IMR-90 (cell line): ENCODE results near the gene SYCP2. TPM values are rescaled to one million over a fixed set of nuclear protein-coding genes. Genes with fewer than 3 reads are reported as not detected.

Experiments
- ATAC-seq: fragments of 200-7000 bp; cut with Tn5 transposase; 2 replicates; pipeline ENCODE4 v1.9.1; 2020; ENCODE audit warnings: low read depth, mild to moderate bottlenecking, moderate library complexity
- BruUV-seq: library from RNA; stranded (reverse); fragments of 400-500 nt; replicated peaks from 2 replicates; lab custom pipeline; 2021; lab: Mats Ljungman, UMichigan
- CTCF ChIA-PET: fragments of 300-600 bp; formaldehyde crosslinking; extraction: SDS; loops from one replicate; lab custom pipeline; 2021; ENCODE audit warnings: antibody characterized with exemption; lab: Yijun Ruan, JAX
- POLR2A ChIA-PET: fragments of 300-600 bp; sonication (Branson Sonifier 250); formaldehyde crosslinking; loops from one replicate; lab custom pipeline; 2022; ENCODE audit warnings: antibody characterized with exemption; ENCODE audit not compliant: unreplicated experiment; lab: Charles Lee
- DNase-seq: peaks from one replicate; pipeline ENCODE4 v3.0.0; 2013
- H2AFZ ChIP-seq: replicated peaks from 2 replicates; pipeline ENCODE3; 2013; ENCODE audit warnings: low read length, mild to moderate bottlenecking; ENCODE audit not compliant: poor library complexity
- H2AK5ac ChIP-seq: 2 replicates; pipeline ENCODE4 v1.6.1; 2013; ENCODE audit warnings: low read depth, low read length, inconsistent platforms
- H2AK9ac ChIP-seq: replicated peaks from 2 replicates; pipeline ENCODE3; 2013; ENCODE audit warnings: mild to moderate bottlenecking, low read depth, low read length, moderate library complexity; ENCODE audit not compliant: poor library complexity
- H2BK120ac ChIP-seq: 2 replicates; pipeline ENCODE4 v1.6.1; 2013; ENCODE audit warnings: low read depth, low read length, inconsistent platforms
- H2BK15ac ChIP-seq: 3 replicates; pipeline ENCODE4 v1.6.1; 2013; ENCODE audit warnings: low read depth, low read length, inconsistent platforms
- H2BK20ac ChIP-seq: 2 replicates; pipeline ENCODE4 v1.6.1; 2013; ENCODE audit warnings: low read depth, mild to moderate bottlenecking, inconsistent platforms, low read length, moderate library complexity
- H2BK5ac ChIP-seq: 2 replicates; pipeline ENCODE4 v1.6.1; 2013; ENCODE audit warnings: mild to moderate bottlenecking, low read depth, low read length, inconsistent platforms; ENCODE audit not compliant: poor library complexity, severe bottlenecking
- H3K14ac ChIP-seq: replicated peaks from 2 replicates; pipeline ENCODE4 v1.6.1; 2013; ENCODE audit warnings: low read depth, low read length, inconsistent platforms
- H3K18ac ChIP-seq: 2 replicates; pipeline ENCODE4 v1.6.1; 2013; ENCODE audit warnings: low read depth, low read length, control low read depth
- H3K23ac ChIP-seq: 2 replicates; pipeline ENCODE4 v1.6.1; 2013; ENCODE audit warnings: low read depth, low read length, inconsistent platforms
- H3K27ac ChIP-seq: 2 replicates; pipeline ENCODE4 v1.5.1; 2013; ENCODE audit warnings: mild to moderate bottlenecking, control low read depth, low read length; ENCODE audit not compliant: insufficient read depth
- H3K27me3 ChIP-seq: 2 replicates; pipeline ENCODE4 v1.6.1; 2013; ENCODE audit warnings: low read length; ENCODE audit not compliant: control insufficient read depth, insufficient read depth
- H3K36me3 ChIP-seq: 2 replicates; pipeline ENCODE4 v1.6.1; 2013; ENCODE audit warnings: low read length, mixed read lengths; ENCODE audit not compliant: control insufficient read depth, insufficient read depth
- H3K4ac ChIP-seq: 2 replicates; pipeline ENCODE4 v1.6.1; 2013; ENCODE audit warnings: low read depth, low read length, inconsistent platforms
- H3K4me1 ChIP-seq: 2 replicates; pipeline ENCODE4 v1.6.1; 2013; ENCODE audit warnings: low read length, mixed read lengths; ENCODE audit not compliant: control insufficient read depth, insufficient read depth
- H3K4me2 ChIP-seq: 2 replicates; pipeline ENCODE4 v1.6.1; 2013; ENCODE audit warnings: low read depth, mild to moderate bottlenecking, control low read depth, low read length, moderate library complexity
- H3K4me3 ChIP-seq: 2 replicates; pipeline ENCODE4 v1.5.1; 2013; ENCODE audit warnings: low read depth, mild to moderate bottlenecking, control low read depth, low read length, moderate library complexity; ENCODE audit not compliant: insufficient read depth
- H3K56ac ChIP-seq: 2 replicates; pipeline ENCODE4 v1.6.1; 2013; ENCODE audit warnings: low read length, inconsistent platforms; ENCODE audit not compliant: insufficient read depth; ENCODE audit errors: extremely low read depth
- H3K79me1 ChIP-seq, 2 experiments: 2 replicates each; pipeline ENCODE4 v1.6.1; 2013; ENCODE audit warnings: low read length in 2 of 2, inconsistent platforms in 1 of 2, low read depth in 1 of 2
- H3K9ac ChIP-seq: 2 replicates; pipeline ENCODE4 v1.6.1; 2013; ENCODE audit warnings: low read depth, low read length, control low read depth
- H3K9me1 ChIP-seq: 2 replicates; pipeline ENCODE4 v1.6.1; 2013; ENCODE audit warnings: low read length, inconsistent platforms; ENCODE audit not compliant: insufficient read depth
- H3K9me3 ChIP-seq: 2 replicates; pipeline ENCODE4 v1.6.1; 2013; ENCODE audit warnings: low read length; ENCODE audit not compliant: control insufficient read depth, insufficient read depth
- H4K20me1 ChIP-seq: 2 replicates; pipeline ENCODE4 v1.6.1; 2013; ENCODE audit warnings: low read length, inconsistent platforms; ENCODE audit not compliant: insufficient read depth
- H4K5ac ChIP-seq: 2 replicates; pipeline ENCODE4 v1.6.1; 2013; ENCODE audit warnings: mild to moderate bottlenecking, low read depth, low read length, control low read depth
- H4K8ac ChIP-seq, 2 experiments: 2 replicates each; pipeline ENCODE4 v1.6.1; 2013; ENCODE audit warnings: low read depth in 2 of 2, low read length in 2 of 2, control low read depth in 1 of 2, inconsistent platforms in 1 of 2
- H4K91ac ChIP-seq: 2 replicates; pipeline ENCODE4 v1.6.1; 2013; ENCODE audit warnings: low read depth, low read length, inconsistent platforms; ENCODE audit not compliant: insufficient read depth
- RAD21 ChIP-seq: IDR thresholded peaks from 2 replicates; pipeline ENCODE4 v1.6.1; 2012; ENCODE audit warnings: low read length, improper control_type of control experiment
- USF2 ChIP-seq: fragments of 150-350 bp; IDR thresholded peaks from 2 replicates; pipeline ENCODE4 v1.6.1; 2017; ENCODE audit warnings: mild to moderate bottlenecking, antibody characterized with exemption, low read length, low read depth
- WGBS, 2 experiments: methylation state at CpG; one replicate each; pipeline versions ENCODE4 v1.1.5 to v1.1.7; 2013; ENCODE audit warnings: missing lambda C conversion rate in 2 of 2; ENCODE audit not compliant: insufficient read length in 1 of 2; ENCODE audit errors: extremely low coverage in 2 of 2; 5-methylcytosine and 5-hydroxymethylcytosine counted together
- dilution Hi-C: fragments of 300-500 bp; cut with HindIII; formaldehyde crosslinking; loops from one replicate; pipeline ENCODE4 v1.14.3; 2018; ENCODE audit warnings: low sequenced_read_pairs; ENCODE audit not compliant: unreplicated experiment
- in situ Hi-C: fragments of 300-500 bp; cut with MboI; formaldehyde crosslinking; loops from 3 replicates; pipeline ENCODE4 v1.14.3; 2019; ENCODE audit warnings: low sequenced_read_pairs, inconsistent platforms, mixed read lengths
- intact Hi-C: fragments of 100-400 bp; cut with micrococcal nuclease; formaldehyde crosslinking; loops from 2 replicates; pipeline ENCODE4 v1.10.0; 2022
- polyA plus RNA-seq, 3 experiments: library from polyadenylated mRNA; depleted of rRNA; stranded (reverse); fragments of >200 nt; gene quantifications; 2 replicates each; pipeline ENCODE4 v1.2.3, GENCODE V29; 2012; ENCODE audit warnings: low replicate concordance in 1 of 3
- total RNA-seq: library from RNA; depleted of rRNA; stranded (reverse); fragments of >200 nt; gene quantifications from 2 replicates; pipeline ENCODE4 v1.2.3, GENCODE V29; 2012

Gene SYCP2
- total and polyA plus RNA-seq, 2 of the 4 experiments (the other 2 are of a cell fraction), result 0.18 to 0.31 TPM

GRCh38 chr20:59925359-59925758 lies 8.1 kb downstream of the SYCP2 start:
- no TSS peak for BruUV-seq
- H3K4ac ChIP-seq, result no peak overlapping the region
- ATAC-seq (no peak), DNase-seq (no peak)
- H3K27me3 ChIP-seq, result no peaks in the 10 kb centered on the region
- H3K4me2 ChIP-seq, result no peak overlapping the region
- no peak overlapping the region for H2AFZ ChIP-seq
- no peaks in the 10 kb centered on the region for H3K9me3 ChIP-seq
- no peaks in the 10 kb centered on the region for H3K4me1 ChIP-seq
- H3K9ac ChIP-seq, result no peak overlapping the region
- H3K79me1 ChIP-seq, result no peaks in the 10 kb centered on the region
- CTCF ChIA-PET, result interaction anchor here (1.2 kb wide), 1 partner anchor 9 kb away, joined by 3 read pairs; no protein-coding TSS in a partner anchor
- no peak overlapping the region for H3K14ac ChIP-seq
- H3K27ac ChIP-seq, result no peak overlapping the region
- POLR2A ChIA-PET, result no interaction called here
- dilution Hi-C loops (no loop called here), in situ Hi-C loops (no loop called here), intact Hi-C loops (no loop called here)
- no peak overlapping the region for H4K91ac ChIP-seq
- no peak overlapping the region for H3K23ac ChIP-seq
- no peaks in the 10 kb centered on the region for H3K36me3 ChIP-seq
- TF ChIP-seq RAD21 (no peak), USF2 (no peak)
- no peak overlapping the region for H4K8ac ChIP-seq
- no peak overlapping the region for H3K56ac ChIP-seq
- no peak overlapping the region for H4K5ac ChIP-seq
- H2BK20ac ChIP-seq, result no peak overlapping the region
- H3K4me3 ChIP-seq, result no peak overlapping the region
- no peaks in the 10 kb centered on the region for H3K9me1 ChIP-seq
- H2AK9ac ChIP-seq, result no peak overlapping the region
- no peak overlapping the region for H2AK5ac ChIP-seq
- WGBS, 2 experiments, result no CpG with 5 or more reads among the region's 1 CpG
- H2BK5ac ChIP-seq, result no peak overlapping the region
- H2BK120ac ChIP-seq, result no peak overlapping the region
- no peak overlapping the region for H3K18ac ChIP-seq
- H4K20me1 ChIP-seq, result no peaks in the 10 kb centered on the region
- H2BK15ac ChIP-seq, result no peak overlapping the region
